ENCODE results near the gene ATXN2. TPM values are rescaled to one million over a fixed set of nuclear protein-coding genes. Genes with fewer than 3 reads are reported as not detected.

Gene ATXN2
- total and polyA plus RNA-seq, 9 of the 15 experiments (the other 6 are each of a cell fraction or from before 2014, with no cell fraction given) = 16.8 to 67.8 (median 29.3) TPM

GRCh38 chr12:111578276-111578970 is 20.7 kb downstream of the ATXN2 start (continued):
- TF ChIP-seq ZBTB43 (CRISPR knock-in tag; IDR thresholded peaks at IDR 0.05) = no peak
- TF ChIP-seq FOXO4 (CRISPR knock-in tag; IDR thresholded peaks at IDR 0.05) = no peak
- TF ChIP-seq ZFP30 (CRISPR knock-in tag; IDR thresholded peaks at IDR 0.05; ENCODE audit: borderline replicate concordance) = no peak
- TF ChIP-seq YBX1 (IDR thresholded peaks at IDR 0.05) = no peak
- no peak for TF ChIP-seq ARID2 (IDR thresholded peaks at IDR 0.05)
- TF ChIP-seq ZBTB7A (IDR thresholded peaks at IDR 0.05; ENCODE audit: borderline replicate concordance, control insufficient read depth, low read depth, low read length) = no peak
- TF ChIP-seq PHF21A (IDR thresholded peaks at IDR 0.05; ENCODE audit: borderline replicate concordance, low read depth) = no peak
- TF ChIP-seq ARID3A (IDR thresholded peaks at IDR 0.05; ENCODE audit: borderline replicate concordance, low read depth, low read length) = no peak
- no peak for TF ChIP-seq HNRNPLL (IDR thresholded peaks at IDR 0.05; ENCODE audit: low read depth, low read length, poor library complexity, severe bottlenecking)
- no peak for TF ChIP-seq HMGN3 (IDR thresholded peaks at IDR 0.05; ENCODE audit: borderline replicate concordance, extremely low read depth, insufficient read length, low read depth, low read length)
- no peak for TF ChIP-seq SFPQ (IDR thresholded peaks at IDR 0.05; ENCODE audit: low read depth, low read length)
- TF ChIP-seq SPI1 (IDR thresholded peaks at IDR 0.05; ENCODE audit: borderline replicate concordance, low read depth, low read length) = peak; percentile 71
- TF ChIP-seq LEF1 (IDR thresholded peaks at IDR 0.05) = no peak; the same call in 1 of the 2 replicates
- TF ChIP-seq DPF2 (IDR thresholded peaks at IDR 0.05) = peak; percentile 94
- TF ChIP-seq MYC (IDR thresholded peaks at IDR 0.05; ENCODE audit: low read depth, low read length) = 0 out of 2 replicates have a peak, but pooled peaks have one; percentile 21
- TF ChIP-seq MYC (CRISPR knock-in tag; IDR thresholded peaks at IDR 0.05; ENCODE audit: borderline replicate concordance, low read depth) = no peak
- TF ChIP-seq MCM3 (IDR thresholded peaks at IDR 0.05) = no peak
- TF ChIP-seq ZNF512 (tag; IDR thresholded peaks at IDR 0.05) = no peak

Measured in K562 (cell line).